ENCODE data around the gene P2RY8. TPM values are rescaled to one million over a fixed set of nuclear protein-coding genes. Genes with fewer than 3 reads are reported as not detected.

P2RY8 gene
- total and polyA plus RNA-seq, 10 of the 15 experiments (the other 5 are each of a cell fraction or from before 2014, with no cell fraction given) = 2.0 to 64.4 (median 36.5) TPM

GRCh38 chrX:1525583-1526355, 11.2 kb downstream of the P2RY8 start:
- in situ Hi-C loops (cut with MboI) = no loop called here
- WGBS (ENCODE audit: insufficient coverage, insufficient replicate concordance, low lambda C conversion rate, missing lambda C conversion rate) = 88% methylated on average over 6 of the region's 6 CpGs
- intact Hi-C loops (cut with micrococcal nuclease; ENCODE audit: unreplicated experiment) = no loop called here
- ATAC-seq = no peak
- TF ChIP-seq NRF1 (conservative IDR thresholded peaks at IDR 0.05; ENCODE audit: low read depth, low read length) (no peak), IKZF2 (IDR thresholded peaks at IDR 0.05) (peak in 1 of 2 experiments; percentile 10; a peak in 2 of 4 replicates), ZNF24 (IDR thresholded peaks at IDR 0.05) (peak; percentile 99), SUPT20H (IDR thresholded peaks at IDR 0.05; ENCODE audit: borderline replicate concordance, control insufficient read depth, low read depth, low read length) (no peak), SPI1 (IDR thresholded peaks at IDR 0.05; ENCODE audit: borderline replicate concordance, insufficient read depth, low read depth, low read length) (no peak)
- TF ChIP-seq, protein P1, sequence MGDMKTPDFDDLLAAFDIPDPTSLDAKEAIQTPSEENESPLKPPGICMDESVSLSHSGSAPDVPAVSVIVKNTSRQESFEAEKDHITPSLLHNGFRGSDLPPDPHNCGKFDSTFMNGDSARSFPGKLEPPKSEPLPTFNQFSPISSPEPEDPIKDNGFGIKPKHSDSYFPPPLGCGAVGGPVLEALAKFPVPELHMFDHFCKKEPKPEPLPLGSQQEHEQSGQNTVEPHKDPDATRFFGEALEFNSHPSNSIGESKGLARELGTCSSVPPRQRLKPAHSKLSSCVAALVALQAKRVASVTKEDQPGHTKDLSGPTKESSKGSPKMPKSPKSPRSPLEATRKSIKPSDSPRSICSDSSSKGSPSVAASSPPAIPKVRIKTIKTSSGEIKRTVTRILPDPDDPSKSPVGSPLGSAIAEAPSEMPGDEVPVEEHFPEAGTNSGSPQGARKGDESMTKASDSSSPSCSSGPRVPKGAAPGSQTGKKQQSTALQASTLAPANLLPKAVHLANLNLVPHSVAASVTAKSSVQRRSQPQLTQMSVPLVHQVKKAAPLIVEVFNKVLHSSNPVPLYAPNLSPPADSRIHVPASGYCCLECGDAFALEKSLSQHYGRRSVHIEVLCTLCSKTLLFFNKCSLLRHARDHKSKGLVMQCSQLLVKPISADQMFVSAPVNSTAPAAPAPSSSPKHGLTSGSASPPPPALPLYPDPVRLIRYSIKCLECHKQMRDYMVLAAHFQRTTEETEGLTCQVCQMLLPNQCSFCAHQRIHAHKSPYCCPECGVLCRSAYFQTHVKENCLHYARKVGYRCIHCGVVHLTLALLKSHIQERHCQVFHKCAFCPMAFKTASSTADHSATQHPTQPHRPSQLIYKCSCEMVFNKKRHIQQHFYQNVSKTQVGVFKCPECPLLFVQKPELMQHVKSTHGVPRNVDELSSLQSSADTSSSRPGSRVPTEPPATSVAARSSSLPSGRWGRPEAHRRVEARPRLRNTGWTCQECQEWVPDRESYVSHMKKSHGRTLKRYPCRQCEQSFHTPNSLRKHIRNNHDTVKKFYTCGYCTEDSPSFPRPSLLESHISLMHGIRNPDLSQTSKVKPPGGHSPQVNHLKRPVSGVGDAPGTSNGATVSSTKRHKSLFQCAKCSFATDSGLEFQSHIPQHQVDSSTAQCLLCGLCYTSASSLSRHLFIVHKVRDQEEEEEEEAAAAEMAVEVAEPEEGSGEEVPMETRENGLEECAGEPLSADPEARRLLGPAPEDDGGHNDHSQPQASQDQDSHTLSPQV (IDR thresholded peaks at IDR 0.05) = no peak
- no peak overlapping the region for H3K4me2 ChIP-seq (ENCODE audit: control insufficient read depth, insufficient read depth)
- H3K9me3 ChIP-seq (replicated peaks; ENCODE audit: control insufficient read depth, insufficient read depth, low read length) = peaks cover 2% of the 10 kb centered on the region; the same call in 1 of the 3 replicates
- no peak overlapping the region for H3K9ac ChIP-seq (ENCODE audit: control insufficient read depth, insufficient read depth, low read length)
- no peaks in the 10 kb centered on the region for H3K27me3 ChIP-seq (replicated peaks in 1 of 2; ENCODE audit: control insufficient read depth in 2 of 2, insufficient read depth in 2 of 2, low read length in 1 of 2)
- no peak overlapping the region for H2AFZ ChIP-seq (ENCODE audit: control insufficient read depth, low read depth, low read length)
- H3K4me1 ChIP-seq (ENCODE audit: control insufficient read depth, insufficient read depth, low read length) = peaks cover 34% of the 10 kb centered on the region
- peaks cover 60% of the 10 kb centered on the region for H3K79me2 ChIP-seq (ENCODE audit: control insufficient read depth, insufficient read depth, low read length)
- H4K20me1 ChIP-seq (ENCODE audit: control insufficient read depth, insufficient read depth) = no peaks in the 10 kb centered on the region
- ChIA-PET CTCF (no interaction called here), POLR2A (no interaction called here), SMC1A (ENCODE audit: uncharacterized antibody, unreplicated experiment) (no interaction called here), RAD21 (ENCODE audit: unreplicated experiment) (no interaction called here)
- no peak overlapping the region for H3K4me3 ChIP-seq
- peaks cover 4 to 8% of the 10 kb centered on the region in 2 experiments for H3K36me3 ChIP-seq (ENCODE audit: control insufficient read depth in 2 of 2, insufficient read depth in 2 of 2, low read length in 1 of 2)
- BruUV-seq (replicated peaks) = no TSS peak
- no peak overlapping the region for H3K27ac ChIP-seq (ENCODE audit: control insufficient read depth, insufficient read depth)
- no peak for FAIRE-seq
- DNase-seq (ENCODE audit: low read depth, low spot score) = no peak
